HepG2 (cell line): Measurements from ENCODE around the gene LRBA.

Source experiments
- FOXM1 ChIP-seq: sonication (generic); formaldehyde crosslinking; IDR thresholded peaks from 2 replicates; pipeline ENCODE4 v1.5.0; 2020; ENCODE audit warnings: missing genetic modification reagents
- KLF16 ChIP-seq, 2 experiments: sonication (generic) in 1 of 2; formaldehyde crosslinking in 1 of 2; IDR thresholded peaks; 2 replicates each; pipeline versions ENCODE4 v1.6.1 to v1.8.0; 2016 to 2023; ENCODE audit warnings: missing genetic modification reagents in 2 of 2, missing compliant biosample characterization in 1 of 2
- POLR2AphosphoS5 ChIP-seq: IDR thresholded peaks from 2 replicates; pipeline ENCODE4 v1.6.1; 2012; ENCODE audit warnings: low read depth, low read length
- ZNF274 ChIP-seq: sonication (generic); formaldehyde crosslinking; IDR thresholded peaks from 2 replicates; pipeline ENCODE4 v1.5.1; 2020; ENCODE audit warnings: mild to moderate bottlenecking, missing genetic modification reagents
- ZNF34 ChIP-seq: sonication (generic); formaldehyde crosslinking; IDR thresholded peaks from 2 replicates; pipeline ENCODE4 v1.4.0; 2020; ENCODE audit warnings: mild to moderate bottlenecking, missing genetic modification reagents, borderline replicate concordance
- TF ChIP-seq, protein P1 (sequence below): sonication (generic); formaldehyde crosslinking; IDR thresholded peaks from 2 replicates; pipeline ENCODE4 v1.4.0; 2020; ENCODE audit warnings: missing genetic modification reagents
- TF ChIP-seq, protein P2 (sequence below), 2 experiments: IDR thresholded peaks; 2 replicates each; pipeline ENCODE4 v1.6.1; 2011 to 2012; ENCODE audit warnings: low read length in 2 of 2, borderline replicate concordance in 1 of 2, low read depth in 1 of 2, mild to moderate bottlenecking in 1 of 2, moderate library complexity in 1 of 2

DNA sequence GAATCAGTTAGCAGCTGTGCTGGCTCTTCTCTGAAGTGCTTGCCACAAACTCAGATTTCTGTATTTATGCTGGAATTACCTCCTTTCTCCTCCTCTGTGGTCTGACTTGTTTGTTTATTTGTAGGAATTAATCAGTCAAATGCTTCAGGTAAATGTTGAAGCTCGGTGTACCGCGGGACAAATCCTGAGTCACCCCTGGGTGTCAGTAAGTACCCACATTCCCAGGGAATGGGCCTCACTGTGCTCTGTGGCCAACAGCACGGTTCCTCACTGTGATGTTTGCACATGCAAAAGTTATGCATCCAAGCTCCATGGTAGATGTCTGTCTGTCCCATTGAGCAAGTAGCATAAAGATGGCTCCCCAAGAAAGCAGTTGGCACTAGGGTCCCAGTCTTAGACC, 766.9 kb downstream of the LRBA start:
- TF ChIP-seq, protein P1, sequence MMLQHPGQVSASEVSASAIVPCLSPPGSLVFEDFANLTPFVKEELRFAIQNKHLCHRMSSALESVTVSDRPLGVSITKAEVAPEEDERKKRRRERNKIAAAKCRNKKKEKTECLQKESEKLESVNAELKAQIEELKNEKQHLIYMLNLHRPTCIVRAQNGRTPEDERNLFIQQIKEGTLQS (CRISPR knock-in tag): no peak
- TF ChIP-seq POLR2AphosphoS5 (no peak), ZNF274 (no peak), ZNF34 (CRISPR knock-in tag) (no peak), KLF16 (CRISPR knock-in tag; IDR thresholded peaks at IDR 0.05) (no peak), FOXM1 (CRISPR knock-in tag) (no peak)
- TF ChIP-seq, protein P2, sequence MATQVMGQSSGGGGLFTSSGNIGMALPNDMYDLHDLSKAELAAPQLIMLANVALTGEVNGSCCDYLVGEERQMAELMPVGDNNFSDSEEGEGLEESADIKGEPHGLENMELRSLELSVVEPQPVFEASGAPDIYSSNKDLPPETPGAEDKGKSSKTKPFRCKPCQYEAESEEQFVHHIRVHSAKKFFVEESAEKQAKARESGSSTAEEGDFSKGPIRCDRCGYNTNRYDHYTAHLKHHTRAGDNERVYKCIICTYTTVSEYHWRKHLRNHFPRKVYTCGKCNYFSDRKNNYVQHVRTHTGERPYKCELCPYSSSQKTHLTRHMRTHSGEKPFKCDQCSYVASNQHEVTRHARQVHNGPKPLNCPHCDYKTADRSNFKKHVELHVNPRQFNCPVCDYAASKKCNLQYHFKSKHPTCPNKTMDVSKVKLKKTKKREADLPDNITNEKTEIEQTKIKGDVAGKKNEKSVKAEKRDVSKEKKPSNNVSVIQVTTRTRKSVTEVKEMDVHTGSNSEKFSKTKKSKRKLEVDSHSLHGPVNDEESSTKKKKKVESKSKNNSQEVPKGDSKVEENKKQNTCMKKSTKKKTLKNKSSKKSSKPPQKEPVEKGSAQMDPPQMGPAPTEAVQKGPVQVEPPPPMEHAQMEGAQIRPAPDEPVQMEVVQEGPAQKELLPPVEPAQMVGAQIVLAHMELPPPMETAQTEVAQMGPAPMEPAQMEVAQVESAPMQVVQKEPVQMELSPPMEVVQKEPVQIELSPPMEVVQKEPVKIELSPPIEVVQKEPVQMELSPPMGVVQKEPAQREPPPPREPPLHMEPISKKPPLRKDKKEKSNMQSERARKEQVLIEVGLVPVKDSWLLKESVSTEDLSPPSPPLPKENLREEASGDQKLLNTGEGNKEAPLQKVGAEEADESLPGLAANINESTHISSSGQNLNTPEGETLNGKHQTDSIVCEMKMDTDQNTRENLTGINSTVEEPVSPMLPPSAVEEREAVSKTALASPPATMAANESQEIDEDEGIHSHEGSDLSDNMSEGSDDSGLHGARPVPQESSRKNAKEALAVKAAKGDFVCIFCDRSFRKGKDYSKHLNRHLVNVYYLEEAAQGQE (IDR thresholded peaks at IDR 0.05; ENCODE audit: borderline replicate concordance in 1 of 2, low read depth in 1 of 2, low read length in 2 of 2): no peak
